GM18505 (cell line): Measurements from ENCODE around the gene PRKG1.
A peak's percentile ranks its signal among the peaks of the same experiment; 100 is the strongest.

Experiments
- ATAC-seq: cut with Tn5 transposase; IDR thresholded peaks from one replicate; pipeline ENCODE4 v1.9.1; 2021; ENCODE audit not compliant: unreplicated experiment
- POLR2A ChIP-seq: IDR thresholded peaks from 4 replicates; pipeline ENCODE4 v1.6.1; 2011; ENCODE audit warnings: borderline replicate concordance; ENCODE audit not compliant: insufficient read depth, insufficient read length; ENCODE audit errors: extremely low read depth

Gene PRKG1

GRCh38 chr10:51788273-51788672 lies 714.0 kb downstream of the PRKG1 start:
- no peak for TF ChIP-seq POLR2A
- ATAC-seq, result no peak

- no peak for ATAC-seq
- TF ChIP-seq POLR2A, result no peak
Observed at GRCh38 chr10:51789118-51789517, 714.8 kb downstream of the PRKG1 start.

GRCh38 chr10:51789903-51790302 lies 715.6 kb downstream of the PRKG1 start:
- TF ChIP-seq POLR2A, result no peak
- ATAC-seq, result no peak

- no peak for TF ChIP-seq POLR2A
- ATAC-seq, result no peak
Observed at GRCh38 chr10:51792678-51793077, 718.4 kb downstream of the PRKG1 start.

- no peak for ATAC-seq
- TF ChIP-seq POLR2A, result no peak
Observed at GRCh38 chr10:51800121-51800520, 725.8 kb downstream of the PRKG1 start.

- no peak for TF ChIP-seq POLR2A
- ATAC-seq, result no peak
Observed at GRCh38 chr10:51800725-51801424, 726.6 kb downstream of the PRKG1 start.

GRCh38 chr10:51802030-51802429 lies 727.7 kb downstream of the PRKG1 start:
- TF ChIP-seq POLR2A, result no peak

GRCh38 chr10:51804866-51805265 lies 730.6 kb downstream of the PRKG1 start:
- no peak for ATAC-seq
- no peak for TF ChIP-seq POLR2A

More at GRCh38 chr10:51802030-51802429, 727.7 kb downstream of the PRKG1 start:
- ATAC-seq, result no peak

GRCh38 chr10:51806079-51806835 lies 732.0 kb downstream of the PRKG1 start:
- ATAC-seq, result no peak

GRCh38 chr10:51808187-51808586 lies 733.9 kb downstream of the PRKG1 start:
- no peak for TF ChIP-seq POLR2A
- no peak for ATAC-seq

More at GRCh38 chr10:51806079-51806835, 732.0 kb downstream of the PRKG1 start:
- TF ChIP-seq POLR2A, result no peak

GRCh38 chr10:51815723-51816122 lies 741.4 kb downstream of the PRKG1 start:
- TF ChIP-seq POLR2A, result no peak
- ATAC-seq, result no peak

GRCh38 chr10:51821045-51821444 lies 746.8 kb downstream of the PRKG1 start:
- no peak for TF ChIP-seq POLR2A
- ATAC-seq, result no peak

GRCh38 chr10:51821745-51822144 lies 747.5 kb downstream of the PRKG1 start:
- TF ChIP-seq POLR2A, result no peak
- no peak for ATAC-seq

- peak; percentile 85 for ATAC-seq
Observed at GRCh38 chr10:51832652-51833383, 758.5 kb downstream of the PRKG1 start.

GRCh38 chr10:51834548-51834947 lies 760.3 kb downstream of the PRKG1 start:
- no peak for TF ChIP-seq POLR2A
- ATAC-seq, result no peak

More at GRCh38 chr10:51832652-51833383, 758.5 kb downstream of the PRKG1 start:
- TF ChIP-seq POLR2A, result no peak
